Measurements from ENCODE around the gene CAMSAP1.

The CAMSAP1 gene

DNA sequence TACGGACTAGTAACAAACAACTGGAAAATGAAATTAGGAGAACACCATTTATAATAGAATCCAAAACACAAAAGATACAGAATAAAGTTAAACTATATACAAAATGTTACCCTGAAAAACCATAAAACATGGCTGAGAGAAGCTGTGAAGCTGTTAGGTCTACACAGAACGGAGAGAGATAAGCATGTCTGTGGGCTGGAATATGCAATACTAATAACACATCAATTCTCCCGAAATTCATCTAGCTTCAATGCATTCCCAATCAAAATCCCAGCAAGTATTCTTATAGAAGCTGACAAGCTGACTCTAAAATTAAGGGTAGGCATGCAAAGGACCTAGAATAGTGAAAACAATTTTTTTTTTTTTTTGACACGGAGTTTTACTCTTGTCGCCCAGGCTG, 32.5 kb downstream of the CAMSAP1 start:
- TF ChIP-seq, protein P1, sequence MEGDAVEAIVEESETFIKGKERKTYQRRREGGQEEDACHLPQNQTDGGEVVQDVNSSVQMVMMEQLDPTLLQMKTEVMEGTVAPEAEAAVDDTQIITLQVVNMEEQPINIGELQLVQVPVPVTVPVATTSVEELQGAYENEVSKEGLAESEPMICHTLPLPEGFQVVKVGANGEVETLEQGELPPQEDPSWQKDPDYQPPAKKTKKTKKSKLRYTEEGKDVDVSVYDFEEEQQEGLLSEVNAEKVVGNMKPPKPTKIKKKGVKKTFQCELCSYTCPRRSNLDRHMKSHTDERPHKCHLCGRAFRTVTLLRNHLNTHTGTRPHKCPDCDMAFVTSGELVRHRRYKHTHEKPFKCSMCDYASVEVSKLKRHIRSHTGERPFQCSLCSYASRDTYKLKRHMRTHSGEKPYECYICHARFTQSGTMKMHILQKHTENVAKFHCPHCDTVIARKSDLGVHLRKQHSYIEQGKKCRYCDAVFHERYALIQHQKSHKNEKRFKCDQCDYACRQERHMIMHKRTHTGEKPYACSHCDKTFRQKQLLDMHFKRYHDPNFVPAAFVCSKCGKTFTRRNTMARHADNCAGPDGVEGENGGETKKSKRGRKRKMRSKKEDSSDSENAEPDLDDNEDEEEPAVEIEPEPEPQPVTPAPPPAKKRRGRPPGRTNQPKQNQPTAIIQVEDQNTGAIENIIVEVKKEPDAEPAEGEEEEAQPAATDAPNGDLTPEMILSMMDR (IDR thresholded peaks at IDR 0.05; ENCODE audit: control insufficient read depth, extremely low read depth, insufficient read depth) = no peak
- DNase-seq (ENCODE audit: low read depth) = no peak
- H3K4me3 ChIP-seq (ENCODE audit: low read depth, low read length) = no peak overlapping the region

DNA sequence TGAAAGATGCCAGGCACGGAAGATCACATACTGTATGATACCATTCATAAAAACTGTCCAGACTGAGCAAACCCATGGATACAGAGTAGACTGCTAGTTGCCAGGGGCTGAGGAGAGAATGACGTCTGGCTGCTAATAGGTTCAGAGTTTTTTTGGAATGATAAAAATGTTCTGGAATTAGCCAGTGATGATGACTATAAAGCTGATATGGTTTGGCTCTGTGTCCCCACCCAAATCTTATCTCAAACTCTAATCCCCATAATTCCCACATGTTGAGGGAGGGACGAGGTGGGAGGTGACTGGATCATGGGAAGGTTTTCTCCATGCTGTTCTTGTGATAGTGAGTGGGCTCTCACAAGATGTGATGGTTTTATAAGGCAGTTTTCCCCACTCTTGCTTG, 37.4 kb downstream of the CAMSAP1 start:
- H3K4me3 ChIP-seq (ENCODE audit: low read depth, low read length) = no peak overlapping the region
- DNase-seq (ENCODE audit: low read depth) = no peak
- TF ChIP-seq, protein P1 (IDR thresholded peaks at IDR 0.05; ENCODE audit: control insufficient read depth, extremely low read depth, insufficient read depth) = no peak

DNA sequence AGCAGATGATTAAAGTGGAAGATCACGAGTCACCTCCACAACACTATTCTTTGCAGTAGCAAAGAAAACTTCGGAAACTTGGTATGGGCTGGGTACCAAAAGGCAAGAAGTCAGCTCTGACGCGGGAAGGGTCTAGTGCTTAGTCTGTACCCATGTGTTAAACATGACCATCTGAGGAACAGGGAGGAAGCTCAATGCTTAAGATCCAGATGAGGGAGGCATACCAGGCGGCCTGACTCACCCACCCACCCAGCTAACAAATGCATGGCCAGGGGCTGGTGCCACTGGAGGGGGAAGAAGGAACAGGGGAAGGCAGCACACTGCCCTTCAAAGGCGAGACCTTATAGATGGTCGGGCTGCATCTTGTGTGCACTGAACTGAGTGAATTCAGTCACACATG, 41.8 kb downstream of the CAMSAP1 start:
- TF ChIP-seq, protein P1 (IDR thresholded peaks at IDR 0.05; ENCODE audit: control insufficient read depth, extremely low read depth, insufficient read depth) = no peak
- H3K4me3 ChIP-seq (ENCODE audit: low read depth, low read length) = no peak overlapping the region
- DNase-seq (ENCODE audit: low read depth) = no peak

DNA sequence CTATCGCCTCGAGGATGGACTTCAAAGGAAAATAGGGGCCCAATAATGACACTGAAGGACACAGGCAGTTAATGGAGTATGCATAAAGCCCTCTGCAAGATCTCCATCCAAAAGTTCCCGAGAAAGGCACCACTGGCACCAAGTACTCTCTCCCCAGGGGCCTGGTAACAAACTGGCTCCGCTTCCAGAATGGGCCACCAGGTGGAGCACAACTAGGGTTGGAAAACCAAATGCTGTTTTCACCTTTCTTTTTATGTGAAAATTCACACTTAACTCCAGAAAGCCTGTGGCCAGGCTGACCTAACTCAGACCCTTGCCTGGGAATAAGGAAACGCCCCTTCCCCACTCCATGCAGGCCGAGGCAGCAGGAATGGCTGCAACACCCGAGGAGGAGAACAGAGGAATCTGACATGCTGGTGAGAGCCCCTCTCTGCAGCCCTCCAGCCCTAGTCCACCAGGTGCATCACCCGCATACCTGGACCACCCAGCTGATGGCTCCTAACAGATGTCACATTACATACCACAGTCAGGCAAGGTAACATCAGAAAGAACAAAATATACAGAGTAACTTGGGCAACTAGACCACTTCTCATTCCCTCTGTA, 42.8 kb downstream of the CAMSAP1 start:
- no peak for DNase-seq (ENCODE audit: low read depth)
- TF ChIP-seq, protein P1 (IDR thresholded peaks at IDR 0.05; ENCODE audit: control insufficient read depth, extremely low read depth, insufficient read depth) = peak; percentile 68

DNA sequence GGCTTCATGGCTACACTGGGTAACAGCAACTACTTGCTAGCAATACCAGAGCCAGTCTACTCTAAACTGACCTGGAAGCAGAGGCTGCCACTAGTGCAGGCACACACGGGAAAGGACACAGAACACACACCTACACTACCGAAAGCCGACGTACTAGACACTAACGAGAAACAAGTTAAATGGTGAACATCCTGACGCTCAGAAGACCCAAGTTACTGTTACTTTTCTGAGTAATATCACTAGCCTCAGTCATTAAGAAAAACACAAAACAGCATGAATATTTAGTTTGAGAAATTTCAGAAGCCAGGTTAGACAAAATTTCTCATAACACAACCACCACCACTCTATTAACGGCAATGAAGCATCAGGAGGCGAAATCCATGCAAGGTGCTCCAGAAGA, 44.5 kb downstream of the CAMSAP1 start:
- DNase-seq (ENCODE audit: low read depth) = no peak
- TF ChIP-seq, protein P1 (IDR thresholded peaks at IDR 0.05; ENCODE audit: control insufficient read depth, extremely low read depth, insufficient read depth) = no peak
- no peak overlapping the region for H3K4me3 ChIP-seq (ENCODE audit: low read depth, low read length)

More for the DNA sequence above, 42.8 kb downstream of the CAMSAP1 start:
- no peak overlapping the region for H3K4me3 ChIP-seq (ENCODE audit: low read depth, low read length)

DNA sequence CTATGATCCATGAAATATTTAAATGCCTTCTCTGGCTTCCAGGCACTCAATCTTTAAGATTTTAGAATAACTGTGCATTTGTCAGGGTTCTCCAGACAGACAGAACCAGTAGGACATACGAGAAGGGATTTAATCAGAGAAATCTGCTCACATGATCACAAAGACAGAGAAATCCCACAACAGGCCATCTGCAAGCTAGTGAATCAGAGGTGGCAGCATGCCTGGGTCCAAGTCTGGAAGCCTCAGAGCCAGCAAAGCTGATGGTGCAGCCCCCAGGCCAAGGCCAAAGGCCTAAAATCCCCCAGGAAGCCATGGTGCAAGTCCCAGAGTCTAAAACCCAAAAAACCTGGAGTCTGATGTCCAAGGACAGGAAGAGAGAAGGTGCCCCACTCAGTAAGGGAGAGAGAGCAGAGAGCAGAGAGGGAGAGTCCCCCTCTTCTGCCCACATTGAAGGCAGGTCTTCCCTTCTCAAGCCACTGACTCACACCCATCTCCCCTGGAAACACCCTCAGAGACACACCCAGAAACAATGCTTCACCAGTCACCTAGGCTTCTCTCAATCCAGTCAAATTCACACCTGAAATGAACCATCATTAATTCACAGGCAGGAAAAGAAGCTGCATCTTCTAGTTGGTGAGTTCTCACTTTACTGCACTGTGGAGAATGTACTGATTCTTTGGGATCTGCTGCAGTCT, 48.7 kb downstream of the CAMSAP1 start:
- TF ChIP-seq, protein P1 (IDR thresholded peaks at IDR 0.05; ENCODE audit: control insufficient read depth, extremely low read depth, insufficient read depth) = no peak
- DNase-seq (ENCODE audit: low read depth) = no peak
- no peak overlapping the region for H3K4me3 ChIP-seq (ENCODE audit: low read depth, low read length)
